Mucosa of descending colon (tissue), 3 donors: ENCODE data around the gene ENTREP1. TPM values are rescaled to one million over a fixed set of nuclear protein-coding genes. Genes with fewer than 3 reads are reported as not detected.
"Not testable (repeated sequence)": the region's sequence is repeated elsewhere in the genome, so short reads cannot be mapped to it uniquely, and the experiment has no call there.

Experiments used
- ATAC-seq: fragments of 200-7000 bp; cut with Tn5 transposase; one replicate; pipeline ENCODE4 v1.9.1; 2020; ENCODE audit warnings: mild to moderate bottlenecking, moderate library complexity
- DNase-seq, 3 donors: peaks; one replicate each; pipeline ENCODE4 v3.0.0-alpha.2; 2020
- H3K36me3 ChIP-seq: fragments of 200-600 bp; one replicate; pipeline ENCODE4 v1.8.0; 2021; ENCODE audit warnings: low read depth, mild to moderate bottlenecking
- H3K4me1 ChIP-seq: fragments of 200-600 bp; one replicate; pipeline ENCODE4 v1.8.0; 2021; ENCODE audit warnings: low read depth, mild to moderate bottlenecking
- H3K4me3 ChIP-seq: fragments of 200-600 bp; one replicate; pipeline ENCODE4 v1.8.0; 2021; ENCODE audit warnings: mild to moderate bottlenecking
- H3K9me3 ChIP-seq: fragments of 200-600 bp; one replicate; pipeline ENCODE4 v1.8.0; 2021; ENCODE audit warnings: mild to moderate bottlenecking
- CTCF ChIP-seq: fragments of 200-600 bp; IDR thresholded peaks from one replicate; pipeline ENCODE4 v1.8.0; 2022; ENCODE audit warnings: antibody characterized with exemption, mild to moderate bottlenecking
- intact Hi-C, 2 donors: fragments of 100-400 bp; cut with DNase I in 1 of 2; cut with micrococcal nuclease in 1 of 2; formaldehyde crosslinking; loops; one replicate each; pipeline versions ENCODE4 v1.11.0 to v1.11.1; 2022; cut with DNase I, micrococcal nuclease
- total RNA-seq, 3 donors: library from RNA; stranded (reverse); fragmentation: NEBNext Ultra II Directional in 2 of 3; extraction: Animal tissue kit (Norgen Biotek cat#: 25700) in 2 of 3; gene quantifications; one replicate each; pipeline versions ENCODE4 v1.2.1 to v1.2.4, GENCODE V29; 2021 to 2023
- donor health status: DM: no; HTN: no; CAD: no; lungs with moderate emphysema.
- donor health status: DM: no; HTN: no; CAD: no.
- donor health status: DM: no; HTN: yes; CAD: no.

The ENTREP1 gene
- total RNA-seq, 3 donors from 2014 or later = 1.3 to 4.1 (median 3.4) TPM

GRCh38 chr9:69299826-69300225, 25.2 kb upstream of the ENTREP1 start:
- H3K4me3 ChIP-seq = no peak overlapping the region
- H3K36me3 ChIP-seq = no peaks in the 10 kb centered on the region
- H3K4me1 ChIP-seq = no peaks in the 10 kb centered on the region
- no peak for TF ChIP-seq CTCF
- ATAC-seq (no peak), DNase-seq (no peak)
- no peaks in the 10 kb centered on the region for H3K9me3 ChIP-seq
- intact Hi-C loops = no loop called here

DNA sequence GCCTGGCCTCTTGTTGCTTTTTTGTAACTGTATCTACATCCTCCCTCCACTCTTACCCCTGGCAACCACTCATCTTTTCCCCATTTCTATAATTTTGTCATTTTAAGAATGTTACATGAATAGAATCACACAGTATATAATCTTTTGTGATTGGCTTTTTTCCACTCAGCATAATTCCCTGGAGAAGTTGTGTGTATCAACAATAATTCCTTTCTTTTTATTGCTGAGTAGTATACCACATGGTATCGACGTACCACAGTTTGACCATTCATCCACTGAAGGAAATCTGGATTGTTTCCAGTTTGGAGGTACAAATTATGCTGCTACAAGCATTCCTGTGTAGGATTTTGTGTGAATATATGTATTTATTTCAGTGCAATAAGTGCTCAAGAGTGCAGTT, 21.7 kb upstream of the ENTREP1 start:
- ATAC-seq (no peak), DNase-seq (no peak)
- no peak for TF ChIP-seq CTCF
- H3K4me1 ChIP-seq = no peaks in the 10 kb centered on the region
- H3K4me3 ChIP-seq = no peak overlapping the region
- intact Hi-C loops = no loop called here
- H3K9me3 ChIP-seq = no peaks in the 10 kb centered on the region
- no peaks in the 10 kb centered on the region for H3K36me3 ChIP-seq

GRCh38 chr9:69306895-69307445, 18.0 kb upstream of the ENTREP1 start:
- H3K9me3 ChIP-seq, DNase-seq, H3K4me1 ChIP-seq, ATAC-seq, H3K36me3 ChIP-seq, H3K4me3 ChIP-seq, intact Hi-C loops: not testable (repeated sequence)

DNA sequence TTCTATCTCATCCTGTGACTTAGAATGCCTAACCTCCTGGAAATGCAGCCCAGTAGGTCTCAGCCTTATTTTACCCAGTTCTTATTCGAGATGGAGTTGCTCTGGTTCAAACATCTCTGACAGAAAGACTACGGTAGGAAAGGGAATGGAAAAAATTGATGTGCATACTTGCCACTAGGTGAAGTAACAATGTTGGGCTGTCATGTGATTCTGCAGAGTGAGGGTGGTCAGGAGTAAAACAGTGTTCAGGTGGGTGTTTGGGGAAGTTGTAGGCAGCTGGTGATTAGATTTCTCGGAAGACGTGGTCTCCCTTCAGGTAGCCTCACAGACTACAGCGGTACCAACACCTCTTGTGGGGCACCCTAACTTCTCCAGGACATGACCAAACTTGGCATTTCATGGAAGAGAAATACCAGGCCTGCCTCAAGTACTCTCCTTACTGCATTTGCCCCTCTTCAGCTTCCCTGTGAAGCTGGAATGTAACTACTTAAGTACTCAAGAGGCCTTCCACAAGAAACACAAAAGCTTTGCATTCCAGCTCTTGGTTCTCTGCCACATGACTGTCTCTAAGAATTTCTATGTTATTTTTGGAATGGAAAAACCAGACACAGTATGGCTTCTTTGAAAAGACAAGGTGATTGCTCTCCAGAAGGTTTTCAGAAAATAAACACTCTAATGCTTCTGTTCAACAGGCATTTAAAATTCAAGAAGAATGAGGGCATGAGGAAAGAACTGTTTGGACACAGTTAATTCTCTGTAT, 17.4 kb upstream of the ENTREP1 start:
- TF ChIP-seq CTCF = no peak

DNA sequence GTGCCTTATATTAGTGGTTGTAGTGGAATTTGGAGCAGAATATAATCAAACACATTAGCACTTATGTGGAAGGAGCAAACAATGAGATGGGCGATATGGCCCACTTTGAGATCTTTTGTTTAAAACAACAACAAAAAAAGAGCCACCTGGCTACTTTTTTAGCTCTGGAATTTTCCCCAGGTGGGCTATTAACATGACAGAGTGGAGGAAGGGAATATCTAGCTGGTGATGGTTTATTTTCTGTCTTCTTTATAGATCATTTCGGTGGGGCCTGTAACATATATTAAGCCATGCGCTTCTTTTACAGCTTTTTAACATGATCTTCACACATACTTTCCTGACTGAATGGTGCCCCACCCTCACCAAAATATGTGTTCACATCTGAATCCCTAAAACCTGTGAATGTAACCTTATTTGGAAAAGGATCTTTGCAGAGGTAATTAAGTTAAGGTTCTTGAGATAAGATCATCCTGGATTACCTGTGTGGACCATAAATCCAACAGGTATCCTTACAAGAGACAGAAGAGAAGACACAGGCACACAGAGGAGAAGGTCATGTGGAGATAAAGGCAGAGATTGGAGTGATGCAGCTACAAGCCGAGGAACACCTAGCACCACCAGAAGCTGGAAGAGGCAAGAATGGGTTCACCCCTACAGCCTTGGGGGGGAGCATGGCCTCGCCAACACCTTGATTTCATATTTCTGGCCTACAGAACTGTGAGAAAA, 16.6 kb upstream of the ENTREP1 start:
- TF ChIP-seq CTCF = no peak
- intact Hi-C loops = no loop called here
- H3K9me3 ChIP-seq = peaks cover 10% of the 10 kb centered on the region
- no peaks in the 10 kb centered on the region for H3K4me1 ChIP-seq
- H3K4me3 ChIP-seq = no peak overlapping the region
- ATAC-seq = no peak
- DNase-seq = no peak
- no peaks in the 10 kb centered on the region for H3K36me3 ChIP-seq

More for the DNA sequence above, 17.4 kb upstream of the ENTREP1 start:
- H3K9me3 ChIP-seq = peaks cover 3% of the 10 kb centered on the region
- intact Hi-C loops = no loop called here
- H3K36me3 ChIP-seq = no peaks in the 10 kb centered on the region
- no peak overlapping the region for H3K4me3 ChIP-seq
- DNase-seq = no peak
- ATAC-seq = no peak
- H3K4me1 ChIP-seq = no peaks in the 10 kb centered on the region

- intact Hi-C loops = no loop called here
- ATAC-seq = no peak
- H3K4me3 ChIP-seq = no peak overlapping the region
- no peaks in the 10 kb centered on the region for H3K4me1 ChIP-seq
- H3K36me3 ChIP-seq = no peaks in the 10 kb centered on the region
- DNase-seq = no peak
- peaks cover 13% of the 10 kb centered on the region for H3K9me3 ChIP-seq
- TF ChIP-seq CTCF = no peak
These were observed 11.8 kb upstream of the ENTREP1 start for GRCh38 chr9:69313175-69313574.
